ENCODE data around the gene PCP4L1.
A peak's percentile ranks its signal among the peaks of the same experiment; 100 is the strongest.
"Not testable (repeated sequence)": the region's sequence is repeated elsewhere in the genome, so short reads cannot be mapped to it uniquely, and the experiment has no call there.

Gene PCP4L1

DNA sequence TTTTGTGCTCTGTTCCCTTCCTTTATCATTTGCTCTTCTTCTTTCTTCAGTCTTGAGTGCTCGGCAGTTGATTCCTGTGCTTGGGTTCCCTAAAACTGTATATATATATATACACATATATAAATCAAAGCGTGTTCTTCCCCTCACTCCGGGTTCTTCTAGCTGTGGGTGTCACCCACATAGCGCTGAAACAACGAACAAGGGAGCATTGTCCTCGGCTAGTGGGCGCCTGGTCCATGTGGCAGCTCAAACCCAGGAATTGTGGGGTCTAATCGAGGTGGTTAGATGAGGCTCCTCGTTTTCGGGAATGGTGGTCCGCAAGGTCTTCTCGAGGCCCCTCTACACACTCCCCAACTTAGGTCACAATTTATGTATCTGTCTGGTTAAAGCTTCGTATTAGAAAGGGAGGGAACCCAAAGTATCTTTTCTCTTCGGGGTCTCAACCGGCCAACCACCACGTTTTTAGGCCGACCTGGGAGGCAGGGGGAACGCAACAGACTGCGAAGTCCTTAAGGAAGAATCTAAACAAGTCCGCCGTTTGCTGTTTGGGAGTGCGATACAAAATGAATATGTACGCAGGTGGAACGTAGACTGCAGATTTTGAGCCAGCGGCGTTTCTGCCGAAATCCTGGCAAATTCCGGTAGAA, 55.1 kb downstream of the PCP4L1 start:
- DNase-seq (ENCODE audit: low read depth in 4 of 4, low spot score in 1 of 4): no peak

DNA sequence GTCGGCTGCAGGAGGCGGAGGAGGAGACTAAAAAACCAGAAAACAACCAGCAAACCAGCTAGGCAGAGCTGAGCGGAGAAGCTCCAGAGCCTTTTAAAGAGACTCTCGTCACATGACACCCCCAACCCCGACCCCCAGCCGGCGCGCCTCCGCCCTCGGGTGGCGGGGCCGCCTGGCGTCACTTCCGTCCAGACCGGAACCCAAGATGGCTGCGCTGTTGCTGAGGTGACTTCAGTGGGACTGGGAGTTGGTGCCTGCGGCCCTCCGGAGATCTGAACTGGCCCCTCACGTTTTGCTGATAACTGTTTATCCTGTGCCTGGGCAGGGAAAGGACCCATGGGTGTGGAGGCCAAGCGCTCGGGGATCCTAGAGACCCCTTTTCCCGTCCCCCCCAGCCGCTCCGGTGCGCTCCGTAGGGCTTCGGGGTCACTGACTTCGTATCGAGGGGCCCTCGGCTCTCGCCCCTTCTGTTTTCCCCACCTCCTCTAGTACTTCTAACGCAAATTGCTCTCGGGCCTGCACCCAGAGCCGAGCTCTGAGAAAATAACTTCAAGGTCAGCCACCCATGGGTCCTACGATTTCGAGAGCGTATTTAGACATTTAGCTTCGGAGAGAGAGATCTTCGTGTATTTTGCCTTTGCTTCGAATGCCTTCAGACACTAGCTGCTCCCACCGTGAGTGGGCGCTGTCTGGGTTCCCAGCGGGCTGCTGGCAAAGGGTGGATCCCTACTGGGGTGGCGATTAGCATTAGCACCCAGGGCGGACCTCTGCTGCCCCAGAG, 55.8 kb downstream of the PCP4L1 start, which contains the start of gene SDHC:
SDHC (plus strand) TSS at position 181 of the 781 bp plus-strand sequence; CDS start at position 206, 25 bp downstream.
- peak; percentile 69 to 81 (median 78) for DNase-seq (ENCODE audit: low read depth in 4 of 4, low spot score in 1 of 4)

DNA sequence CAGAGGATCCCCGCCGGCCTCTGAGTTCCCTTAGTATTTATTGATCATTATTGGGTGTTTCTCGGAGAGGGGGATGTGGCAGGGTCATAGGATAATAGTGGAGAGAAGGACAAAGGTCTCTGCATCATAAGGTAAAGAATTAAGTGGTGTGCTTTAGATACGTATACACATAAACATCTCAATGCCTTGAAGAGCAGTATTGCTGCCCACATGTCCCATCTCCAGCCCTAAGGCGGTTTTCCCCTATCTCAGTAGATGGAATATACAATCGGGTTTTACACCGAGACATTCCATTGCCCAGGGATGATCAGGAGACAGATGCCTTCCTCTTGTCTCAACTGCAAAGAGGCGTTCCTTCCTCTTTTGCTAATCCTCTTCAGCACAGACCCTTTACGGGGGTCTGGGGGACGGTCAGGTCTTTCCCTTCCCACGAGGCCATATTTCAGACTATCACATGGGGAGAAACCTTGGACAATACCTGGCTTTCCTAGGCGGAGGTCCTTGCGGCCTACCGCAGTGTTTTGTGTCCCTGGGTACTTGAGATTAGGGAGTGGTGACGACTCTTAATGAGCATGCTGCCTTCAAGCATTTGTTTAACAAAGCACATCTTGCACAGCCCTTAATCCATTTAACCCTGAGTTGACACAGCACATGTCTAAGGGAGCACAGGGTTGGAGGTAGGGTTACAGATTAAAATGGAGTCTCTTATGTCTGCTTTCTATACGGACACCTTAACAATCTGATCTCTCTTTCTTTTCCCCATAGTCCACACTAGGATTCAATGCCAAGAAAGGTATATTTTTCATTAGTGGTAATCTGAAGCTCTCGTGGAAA, 57.5 kb downstream of the PCP4L1 start:
- not testable (repeated sequence) for DNase-seq (ENCODE audit: low read depth in 4 of 4, low spot score in 1 of 4)

DNA sequence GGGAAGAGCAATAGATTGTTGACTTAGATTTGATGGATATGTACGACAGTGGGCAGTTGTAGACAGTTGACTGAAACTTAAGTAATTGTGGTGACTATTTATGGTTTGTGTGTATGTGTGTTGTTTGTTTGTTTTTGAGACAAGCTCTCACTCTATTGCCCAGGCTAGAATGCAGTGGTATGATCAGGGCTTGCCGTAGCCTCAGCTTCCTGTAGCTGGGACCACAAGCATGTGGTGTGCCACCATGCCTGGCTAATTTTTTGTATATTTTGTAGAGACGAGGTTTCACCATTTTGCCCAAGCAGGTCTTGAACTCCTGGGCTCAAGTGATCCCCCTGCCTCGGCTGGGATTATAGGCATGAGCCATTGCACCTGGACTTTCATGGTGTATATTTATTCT, 65.5 kb downstream of the PCP4L1 start:
- DNase-seq (ENCODE audit: low read depth in 4 of 4, low spot score in 1 of 4): no peak

- DNase-seq (ENCODE audit: low read depth in 4 of 4, low spot score in 1 of 4): no peak
Measured at GRCh38 chr1:161330346-161330745, 71.8 kb downstream of the PCP4L1 start.

- DNase-seq (ENCODE audit: low read depth in 4 of 4, low spot score in 1 of 4): no peak
Measured at GRCh38 chr1:161333166-161333565, 74.6 kb downstream of the PCP4L1 start.
